HG02763 (cell line): ENCODE results near the gene WFIKKN2.

Experiments used
- ATAC-seq: cut with Tn5 transposase; IDR thresholded peaks from one replicate; pipeline ENCODE4 v1.9.1; 2021; ENCODE audit warnings: mild to moderate bottlenecking, moderate library complexity; ENCODE audit not compliant: unreplicated experiment

WFIKKN2 gene

GRCh38 chr17:50833510-50834428 is 1.6 kb upstream of the WFIKKN2 start:
- no peak for ATAC-seq

GRCh38 chr17:50834429-50835300 is 721 bp upstream of the WFIKKN2 start:
- ATAC-seq = no peak

GRCh38 chr17:50836826-50837225 is 1.4 kb downstream of the WFIKKN2 start:
- no peak for ATAC-seq

- ATAC-seq = no peak
These were observed 2.0 kb downstream of the WFIKKN2 start for GRCh38 chr17:50837286-50837979.

- no peak for ATAC-seq
These were observed 2.9 kb downstream of the WFIKKN2 start for GRCh38 chr17:50837980-50838954.

GRCh38 chr17:50839591-50840310 is 4.4 kb downstream of the WFIKKN2 start:
- no peak for ATAC-seq

- ATAC-seq = no peak
These were observed 5.0 kb downstream of the WFIKKN2 start for GRCh38 chr17:50840311-50840851.

- no peak for ATAC-seq
These were observed 6.0 kb downstream of the WFIKKN2 start for GRCh38 chr17:50841277-50841948.

GRCh38 chr17:50841949-50842354 is 6.6 kb downstream of the WFIKKN2 start:
- no peak for ATAC-seq

- ATAC-seq = no peak
These were observed 7.2 kb downstream of the WFIKKN2 start for GRCh38 chr17:50842506-50843149.

- no peak for ATAC-seq
These were observed 7.9 kb downstream of the WFIKKN2 start for GRCh38 chr17:50843150-50843905.

GRCh38 chr17:50844117-50844700 is 8.8 kb downstream of the WFIKKN2 start:
- ATAC-seq = no peak

- ATAC-seq = no peak
These were observed 10.1 kb downstream of the WFIKKN2 start for GRCh38 chr17:50845240-50846147.

- ATAC-seq = no peak
These were observed 12.2 kb downstream of the WFIKKN2 start for GRCh38 chr17:50847566-50847965.

- ATAC-seq = no peak
These were observed 12.7 kb downstream of the WFIKKN2 start for GRCh38 chr17:50848039-50848438.

- no peak for ATAC-seq
These were observed 13.3 kb downstream of the WFIKKN2 start for GRCh38 chr17:50848711-50849110.
